A549 (cell line): ENCODE measurements around the gene FBLN1. TPM values are rescaled to one million over a fixed set of nuclear protein-coding genes. Genes with fewer than 3 reads are reported as not detected.
A peak's percentile ranks its signal among the peaks of the same experiment; 100 is the strongest.

Experiments used
- ATAC-seq, 2 experiments: fragments of 200-7000 bp in 1 of 2; fragments of >200 bp in 1 of 2; cut with Nextera tagmentation in 1 of 2; cut with Tn5 transposase in 1 of 2; 3 replicates each; pipeline versions ENCODE4 v1.8.0 to v1.9.1; 2018 to 2020; ENCODE audit warnings: mild to moderate bottlenecking in 1 of 2, moderate library complexity in 1 of 2
- CTCF ChIA-PET: fragments of 300-600 bp; sonication (Branson Sonifier 250); formaldehyde crosslinking; extraction: SDS; loops from one replicate; lab custom pipeline; 2021; ENCODE audit warnings: antibody characterized with exemption, inconsistent platforms; lab: Yijun Ruan, JAX
- POLR2A ChIA-PET: fragments of 350-600 bp; formaldehyde crosslinking; extraction: SDS; loops from one replicate; lab custom pipeline; 2021; ENCODE audit warnings: antibody characterized with exemption, inconsistent platforms; lab: Yijun Ruan, JAX
- DNase-seq, 2 experiments: peaks; one replicate each; pipeline versions ENCODE4 v3.0.0 to v3.0.0-alpha.2; 2011 to 2016; ENCODE audit warnings: low read depth in 1 of 2, low spot score in 1 of 2
- FAIRE-seq: peaks from 2 replicates; lab custom pipeline; 2011; peaks lifted over from hg19 to GRCh38; lab: Jason Lieb, UNC
- H3K27ac ChIP-seq, 2 experiments: fragments of >200 bp; sonication (Bioruptor Twin); formaldehyde crosslinking; 3 replicates each; pipeline ENCODE4 v1.5.1; 2016 to 2017
- H3K4me1 ChIP-seq: fragments of >200 bp; sonication (Bioruptor Twin); formaldehyde crosslinking; 3 replicates; pipeline ENCODE4 v1.6.1; 2016
- H3K4me2 ChIP-seq: fragments of >200 bp; sonication (Bioruptor Twin); formaldehyde crosslinking; 3 replicates; pipeline ENCODE4 v1.6.1; 2016
- H3K4me3 ChIP-seq: fragments of >200 bp; sonication (Bioruptor Twin); formaldehyde crosslinking; 3 replicates; pipeline ENCODE4 v1.5.1; 2016
- H3K9me3 ChIP-seq: fragments of >200 bp; sonication (Bioruptor Twin); formaldehyde crosslinking; 3 replicates; pipeline ENCODE4 v1.6.1; 2016
- BHLHE40 ChIP-seq: IDR thresholded peaks from 2 replicates; pipeline ENCODE4 v1.6.1; 2012; ENCODE audit warnings: low read depth, low read length, inconsistent platforms
- CBX2 ChIP-seq: fragments of 200-600 bp; sonication (generic); IDR thresholded peaks from 2 replicates; pipeline ENCODE4 v1.6.1; 2016; ENCODE audit warnings: low read depth, mild to moderate bottlenecking, borderline replicate concordance
- CBX8 ChIP-seq: fragments of 200-600 bp; sonication (generic); IDR thresholded peaks from 2 replicates; pipeline ENCODE4 v1.6.1; 2016
- CHD4 ChIP-seq: fragments of 200-600 bp; sonication (generic); IDR thresholded peaks from 2 replicates; pipeline ENCODE4 v1.6.1; 2016; ENCODE audit warnings: antibody characterized with exemption, mild to moderate bottlenecking, borderline replicate concordance
- EHMT2 ChIP-seq: fragments of 200-600 bp; sonication (generic); IDR thresholded peaks from 2 replicates; pipeline ENCODE4 v1.6.1; 2016; ENCODE audit warnings: antibody characterized with exemption, low read depth, mild to moderate bottlenecking, moderate library complexity
- FOSL2 ChIP-seq, 2 experiments: fragments of 450-650 bp in 1 of 2; fragments of >200 bp in 1 of 2; sonication (Bioruptor Twin) in 1 of 2; formaldehyde crosslinking; IDR thresholded peaks; 2 replicates each; pipeline versions ENCODE4 v1.5.0 to v1.6.1; 2016 to 2020; ENCODE audit warnings: mild to moderate bottlenecking in 1 of 2, moderate library complexity in 1 of 2
- GATA3 ChIP-seq: IDR thresholded peaks from 2 replicates; pipeline ENCODE4 v1.6.1; 2012; ENCODE audit warnings: borderline replicate concordance
- HMGXB4 ChIP-seq: fragments of 250-450 bp; sonication (Bioruptor Pico); IDR thresholded peaks from 2 replicates; pipeline ENCODE4 v1.5.0; 2021; ENCODE audit warnings: mild to moderate bottlenecking, moderate library complexity, borderline replicate concordance
- JUN ChIP-seq, 2 experiments: fragments of >200 bp; sonication (Bioruptor Twin); formaldehyde crosslinking; IDR thresholded peaks; 2 replicates in 1 of 2; 3 replicates in 1 of 2; pipeline ENCODE4 v1.6.1; 2016 to 2017
- MAZ ChIP-seq: fragments of 150-350 bp; IDR thresholded peaks from 2 replicates; pipeline ENCODE4 v1.6.1; 2014; ENCODE audit warnings: antibody characterized with exemption, low read depth, low read length, borderline replicate concordance
- MYC ChIP-seq: IDR thresholded peaks from 2 replicates; pipeline ENCODE4 v1.6.1; 2012; ENCODE audit warnings: mild to moderate bottlenecking, inconsistent platforms, low read length, improper control_type of control experiment, borderline replicate concordance
- NPAS2 ChIP-seq: fragments of 250-450 bp; sonication (Bioruptor Pico); IDR thresholded peaks from 2 replicates; pipeline ENCODE4 v1.8.0; 2022; ENCODE audit warnings: mild to moderate bottlenecking, moderate library complexity, borderline replicate concordance
- NR3C1 ChIP-seq: fragments of >200 bp; sonication (Bioruptor Twin); formaldehyde crosslinking; IDR thresholded peaks from 3 replicates; pipeline ENCODE4 v1.6.1; 2017
- PHF8 ChIP-seq: fragments of 200-600 bp; sonication (generic); IDR thresholded peaks from 2 replicates; pipeline ENCODE4 v1.6.1; 2016; ENCODE audit warnings: low read depth, mild to moderate bottlenecking, antibody characterized with exemption, moderate library complexity, borderline replicate concordance
- RAD21 ChIP-seq, 2 experiments: fragments of >200 bp in 1 of 2; sonication (Bioruptor Twin) in 1 of 2; formaldehyde crosslinking in 1 of 2; IDR thresholded peaks in 1 of 2; conservative IDR thresholded peaks in 1 of 2; 2 replicates in 1 of 2; 3 replicates in 1 of 2; pipeline ENCODE4 v1.6.1; 2012 to 2018; ENCODE audit warnings: inconsistent platforms in 1 of 2
- REST ChIP-seq: fragments of 200-600 bp; sonication (generic); IDR thresholded peaks from 2 replicates; pipeline ENCODE4 v1.6.1; 2016; ENCODE audit warnings: antibody characterized with exemption, mild to moderate bottlenecking, moderate library complexity
- SMC3 ChIP-seq: fragments of >200 bp; sonication (Bioruptor Twin); formaldehyde crosslinking; IDR thresholded peaks from 3 replicates; pipeline ENCODE4 v1.6.1; 2018; ENCODE audit warnings: inconsistent platforms
- TFCP2L1 ChIP-seq: fragments of 250-450 bp; sonication (Bioruptor Pico); IDR thresholded peaks from 2 replicates; pipeline ENCODE4 v1.5.0; 2021; ENCODE audit warnings: mild to moderate bottlenecking
- ZC3H11A ChIP-seq: fragments of 450-650 bp; IDR thresholded peaks from 2 replicates; pipeline ENCODE4 v1.6.1; 2014; ENCODE audit warnings: antibody characterized with exemption, mild to moderate bottlenecking
- WGBS: methylation state at CpG from one replicate; pipeline ENCODE4 v1.1.6; 2017; ENCODE audit errors: missing lambda C conversion rate; 5-methylcytosine and 5-hydroxymethylcytosine counted together
- polyA plus RNA-seq, 4 experiments: library from polyadenylated mRNA; depleted of rRNA in 3 of 4; stranded (reverse); fragments of >200 nt; fragmentation: RNase III in 1 of 4; extraction: RNeasy Plus Mini Kit Qiagen cat#74134 plus additional on column Dnase treatment in 1 of 4; gene quantifications; 2 replicates in 3 of 4; 3 replicates in 1 of 4; pipeline ENCODE4 v1.2.3, GENCODE V29; 2011 to 2017
- TF ChIP-seq, protein P1 (sequence below): IDR thresholded peaks from 2 replicates; pipeline ENCODE4 v1.6.1; 2012

The FBLN1 gene
- polyA plus RNA-seq, 2 of the 4 experiments (the other 2 are of a cell fraction), result 18.2 to 32.7 TPM

GRCh38 chr22:45577746-45578523 is 75.3 kb downstream of the FBLN1 start (continued):
- TF ChIP-seq ZC3H11A, result no peak
- TF ChIP-seq GATA3, result peak; percentile 43; the same call in 1 of the 2 replicates
- peak; percentile 97 for TF ChIP-seq RAD21 (conservative IDR thresholded peaks at IDR 0.05 in 1 of 2, IDR thresholded peaks at IDR 0.05 in 1 of 2)
- no peak for TF ChIP-seq CHD4
- TF ChIP-seq EHMT2, result no peak
- TF ChIP-seq BHLHE40, result no peak
- TF ChIP-seq TFCP2L1 (CRISPR knock-in tag), result no peak
- TF ChIP-seq SMC3, result peak; percentile 94
- TF ChIP-seq NPAS2 (CRISPR knock-in tag), result no peak
- no peak for TF ChIP-seq MAZ
- peak; percentile 29; the same call in 1 of the 2 replicates for TF ChIP-seq MYC

DNA sequence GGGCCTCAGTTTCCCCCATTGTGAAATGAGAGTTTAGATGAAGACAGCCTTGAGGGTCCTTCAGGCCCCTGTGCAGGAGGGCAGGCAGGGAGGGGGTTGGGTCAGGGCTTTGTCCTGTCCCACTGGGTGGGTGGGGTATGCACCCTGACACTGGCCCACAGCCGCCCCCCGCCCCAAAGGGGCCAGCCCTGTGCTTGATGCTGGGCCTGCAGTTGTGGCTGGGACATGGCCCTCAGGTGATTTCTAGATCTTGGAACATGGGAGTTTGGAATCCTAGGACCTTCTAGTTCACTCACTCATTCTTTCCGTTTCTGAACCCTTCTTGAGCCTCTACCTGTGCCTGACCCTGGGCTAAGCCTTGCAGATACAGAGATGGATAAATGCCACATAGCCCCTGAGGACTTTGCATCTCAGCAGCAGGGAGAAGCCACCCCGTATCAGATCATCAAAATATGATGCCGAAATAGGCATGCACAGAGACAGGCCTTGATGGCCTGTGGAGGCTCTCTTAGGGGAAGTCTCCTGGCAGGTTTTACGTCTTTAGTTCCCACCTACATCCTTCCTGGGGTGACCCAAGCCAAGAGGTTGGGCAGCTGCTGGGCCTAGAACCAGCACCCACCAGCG is 76.0 kb downstream of the FBLN1 start:
- ATAC-seq, result no peak

GRCh38 chr22:45579306-45579705 is 76.6 kb downstream of the FBLN1 start:
- Histone ChIP-seq H3K4me1 (peaks cover 43% of the 10 kb centered on the region), H3K27ac (peak overlapping the region; percentile 81 to 93), H3K4me2 (no peak overlapping the region), H3K4me3 (no peak overlapping the region)
- ChIA-PET POLR2A (no interaction called here), CTCF (interaction anchor here (1.0 to 3.2 kb wide), 7 partner anchors 13 to 538 kb away, joined by 3 to 31 read pairs (median 5); no protein-coding TSS in a partner anchor)
- 87% methylated on average over 8 of the region's 13 CpGs for WGBS
- FAIRE-seq, result no peak
- no peak for TF ChIP-seq NR3C1
- no peak for TF ChIP-seq MYC
- no peak for TF ChIP-seq PHF8
- TF ChIP-seq, protein P1, sequence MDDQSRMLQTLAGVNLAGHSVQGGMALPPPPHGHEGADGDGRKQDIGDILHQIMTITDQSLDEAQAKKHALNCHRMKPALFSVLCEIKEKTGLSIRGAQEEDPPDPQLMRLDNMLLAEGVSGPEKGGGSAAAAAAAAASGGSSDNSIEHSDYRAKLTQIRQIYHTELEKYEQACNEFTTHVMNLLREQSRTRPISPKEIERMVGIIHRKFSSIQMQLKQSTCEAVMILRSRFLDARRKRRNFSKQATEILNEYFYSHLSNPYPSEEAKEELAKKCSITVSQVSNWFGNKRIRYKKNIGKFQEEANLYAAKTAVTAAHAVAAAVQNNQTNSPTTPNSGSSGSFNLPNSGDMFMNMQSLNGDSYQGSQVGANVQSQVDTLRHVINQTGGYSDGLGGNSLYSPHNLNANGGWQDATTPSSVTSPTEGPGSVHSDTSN, result no peak
- no peak for TF ChIP-seq HMGXB4 (CRISPR knock-in tag)
- no peak for TF ChIP-seq JUN (IDR thresholded peaks at IDR 0.05)
- no peak for TF ChIP-seq FOSL2 (IDR thresholded peaks at IDR 0.05)
- no peak for TF ChIP-seq FOSL2 (CRISPR knock-in tag; IDR thresholded peaks at IDR 0.05)
- no peak for TF ChIP-seq CBX8
- no peak for TF ChIP-seq TFCP2L1 (CRISPR knock-in tag)
- TF ChIP-seq, all 56 proteins: peak for 0
- DNase-seq (no peak), ATAC-seq (no peak)
- H3K9me3 ChIP-seq, result no peaks in the 10 kb centered on the region

More for the DNA sequence above, 76.0 kb downstream of the FBLN1 start:
- CTCF ChIA-PET, result interaction anchor here (0.6 to 3.2 kb wide), 72 partner anchors 9 to 538 kb away, joined by 3 to 31 read pairs (median 4); no protein-coding TSS in a partner anchor
- Histone ChIP-seq H3K4me3 (no peak overlapping the region), H3K27ac (peak overlapping the region; percentile 81 to 93), H3K4me1 (peaks cover 41% of the 10 kb centered on the region), H3K4me2 (peak overlapping the region; percentile 49; the same call in 1 of the 3 replicates), H3K9me3 (no peaks in the 10 kb centered on the region)
- DNase-seq, result no peak
- POLR2A ChIA-PET, result no interaction called here
- no peak for TF ChIP-seq CBX2
- TF ChIP-seq REST, result no peak
- WGBS, result 59% methylated on average over 7 of the region's 7 CpGs
- no peak for FAIRE-seq
